ENCODE data around the gene MX2. TPM values are rescaled to one million over a fixed set of nuclear protein-coding genes. Genes with fewer than 3 reads are reported as not detected.

MX2 gene
- total and polyA plus RNA-seq, 10 of the 15 experiments (the other 5 are each of a cell fraction or from before 2014, with no cell fraction given), result 10.5 to 167 (median 46.1) TPM

DNA sequence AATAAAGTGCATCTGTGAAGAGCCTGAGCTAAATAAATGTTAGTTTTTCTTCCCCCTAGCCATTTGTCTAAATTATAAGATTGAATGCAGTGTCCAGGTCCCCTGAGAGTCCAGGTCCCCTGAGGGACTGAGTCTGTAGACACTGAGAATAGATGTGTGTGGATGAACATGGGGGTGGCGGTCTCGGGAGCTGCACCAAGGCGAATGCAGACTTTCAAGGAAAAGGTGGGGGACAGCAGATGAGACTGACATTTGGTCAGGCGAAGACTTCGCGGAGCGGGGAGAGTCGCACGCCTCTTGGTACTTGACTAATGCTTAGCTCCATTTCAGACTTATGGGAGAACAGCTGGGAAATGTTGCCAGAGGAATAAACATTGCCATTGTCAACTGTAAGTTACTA lies 17.7 kb upstream of the MX2 start:
- DNase-seq (ENCODE audit: low read depth, low spot score) (no peak), FAIRE-seq (no peak), ATAC-seq (no peak)
- H3K27me3 ChIP-seq (replicated peaks in 1 of 2; ENCODE audit: control insufficient read depth in 2 of 2, insufficient read depth in 2 of 2, low read length in 1 of 2), result no peaks in the 10 kb centered on the region; a peak in 1 of 4 replicates
- POLR2A ChIA-PET, result interaction anchor here (0.6 kb wide), 1 partner anchor 151 kb away, joined by 3 read pairs; no protein-coding TSS in a partner anchor
- H3K9ac ChIP-seq (ENCODE audit: control insufficient read depth, insufficient read depth, low read length), result no peak overlapping the region
- no peak overlapping the region for H3K27ac ChIP-seq (ENCODE audit: control insufficient read depth, insufficient read depth)
- H3K9me3 ChIP-seq (replicated peaks; ENCODE audit: control insufficient read depth, insufficient read depth, low read length), result no peaks in the 10 kb centered on the region; the same call in 2 of the 3 replicates
- no TSS peak for BruUV-seq (replicated peaks)
- 81% methylated on average over 9 of the region's 9 CpGs for WGBS (ENCODE audit: insufficient coverage, insufficient replicate concordance, low lambda C conversion rate, missing lambda C conversion rate)
- no peak overlapping the region for H3K4me3 ChIP-seq
- H2AFZ ChIP-seq (ENCODE audit: control insufficient read depth, low read depth, low read length), result no peak overlapping the region
- SMC1A ChIA-PET (ENCODE audit: uncharacterized antibody, unreplicated experiment), result no interaction called here
- RAD21 ChIA-PET (ENCODE audit: unreplicated experiment), result no interaction called here
- H4K20me1 ChIP-seq (ENCODE audit: control insufficient read depth, insufficient read depth), result no peaks in the 10 kb centered on the region
- no peaks in the 10 kb centered on the region for H3K79me2 ChIP-seq (ENCODE audit: control insufficient read depth, insufficient read depth, low read length)
- H3K4me2 ChIP-seq (ENCODE audit: control insufficient read depth, insufficient read depth), result no peak overlapping the region
- intact Hi-C loops (cut with micrococcal nuclease; ENCODE audit: unreplicated experiment) (no loop called here), in situ Hi-C loops (cut with MboI) (no loop called here)
- no peaks in the 10 kb centered on the region for H3K36me3 ChIP-seq (ENCODE audit: control insufficient read depth in 2 of 2, insufficient read depth in 2 of 2, low read length in 1 of 2)
- H3K4me1 ChIP-seq (ENCODE audit: control insufficient read depth, insufficient read depth, low read length), result no peaks in the 10 kb centered on the region
- CTCF ChIA-PET, result no interaction called here
- TF ChIP-seq, protein P1, sequence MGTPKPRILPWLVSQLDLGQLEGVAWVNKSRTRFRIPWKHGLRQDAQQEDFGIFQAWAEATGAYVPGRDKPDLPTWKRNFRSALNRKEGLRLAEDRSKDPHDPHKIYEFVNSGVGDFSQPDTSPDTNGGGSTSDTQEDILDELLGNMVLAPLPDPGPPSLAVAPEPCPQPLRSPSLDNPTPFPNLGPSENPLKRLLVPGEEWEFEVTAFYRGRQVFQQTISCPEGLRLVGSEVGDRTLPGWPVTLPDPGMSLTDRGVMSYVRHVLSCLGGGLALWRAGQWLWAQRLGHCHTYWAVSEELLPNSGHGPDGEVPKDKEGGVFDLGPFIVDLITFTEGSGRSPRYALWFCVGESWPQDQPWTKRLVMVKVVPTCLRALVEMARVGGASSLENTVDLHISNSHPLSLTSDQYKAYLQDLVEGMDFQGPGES (IDR thresholded peaks at IDR 0.05), result no peak
- TF ChIP-seq NR2F1 (conservative IDR thresholded peaks at IDR 0.05), result no peak
- no peak for TF ChIP-seq IKZF1 (conservative IDR thresholded peaks at IDR 0.05)
- TF ChIP-seq, protein P2, sequence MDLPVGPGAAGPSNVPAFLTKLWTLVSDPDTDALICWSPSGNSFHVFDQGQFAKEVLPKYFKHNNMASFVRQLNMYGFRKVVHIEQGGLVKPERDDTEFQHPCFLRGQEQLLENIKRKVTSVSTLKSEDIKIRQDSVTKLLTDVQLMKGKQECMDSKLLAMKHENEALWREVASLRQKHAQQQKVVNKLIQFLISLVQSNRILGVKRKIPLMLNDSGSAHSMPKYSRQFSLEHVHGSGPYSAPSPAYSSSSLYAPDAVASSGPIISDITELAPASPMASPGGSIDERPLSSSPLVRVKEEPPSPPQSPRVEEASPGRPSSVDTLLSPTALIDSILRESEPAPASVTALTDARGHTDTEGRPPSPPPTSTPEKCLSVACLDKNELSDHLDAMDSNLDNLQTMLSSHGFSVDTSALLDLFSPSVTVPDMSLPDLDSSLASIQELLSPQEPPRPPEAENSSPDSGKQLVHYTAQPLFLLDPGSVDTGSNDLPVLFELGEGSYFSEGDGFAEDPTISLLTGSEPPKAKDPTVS (IDR thresholded peaks at IDR 0.05; ENCODE audit: low read depth, low read length), result no peak
- no peak for TF ChIP-seq MEF2A (IDR thresholded peaks at IDR 0.05; ENCODE audit: insufficient read depth, low read depth, low read length)
- TF ChIP-seq RELA (IDR thresholded peaks at IDR 0.05; ENCODE audit: borderline replicate concordance, partially characterized antibody), result no peak
- no peak for TF ChIP-seq ZBED1 (IDR thresholded peaks at IDR 0.05; ENCODE audit: borderline replicate concordance)
- TF ChIP-seq MYB (IDR thresholded peaks at IDR 0.05; ENCODE audit: borderline replicate concordance, low read depth, low read length), result no peak
- TF ChIP-seq TCF12 (IDR thresholded peaks at IDR 0.05; ENCODE audit: low read depth, low read length), result no peak
- TF ChIP-seq CHD2 (IDR thresholded peaks at IDR 0.05; ENCODE audit: borderline replicate concordance, low read depth, low read length), result no peak
- TF ChIP-seq RB1 (IDR thresholded peaks at IDR 0.05; ENCODE audit: borderline replicate concordance), result no peak
- TF ChIP-seq SMARCA5 (IDR thresholded peaks at IDR 0.05), result no peak
- TF ChIP-seq MTA3 (IDR thresholded peaks at IDR 0.05; ENCODE audit: borderline replicate concordance, low read length), result no peak
- no peak for TF ChIP-seq KDM1A (IDR thresholded peaks at IDR 0.05; ENCODE audit: borderline replicate concordance)
- TF ChIP-seq, protein P3, sequence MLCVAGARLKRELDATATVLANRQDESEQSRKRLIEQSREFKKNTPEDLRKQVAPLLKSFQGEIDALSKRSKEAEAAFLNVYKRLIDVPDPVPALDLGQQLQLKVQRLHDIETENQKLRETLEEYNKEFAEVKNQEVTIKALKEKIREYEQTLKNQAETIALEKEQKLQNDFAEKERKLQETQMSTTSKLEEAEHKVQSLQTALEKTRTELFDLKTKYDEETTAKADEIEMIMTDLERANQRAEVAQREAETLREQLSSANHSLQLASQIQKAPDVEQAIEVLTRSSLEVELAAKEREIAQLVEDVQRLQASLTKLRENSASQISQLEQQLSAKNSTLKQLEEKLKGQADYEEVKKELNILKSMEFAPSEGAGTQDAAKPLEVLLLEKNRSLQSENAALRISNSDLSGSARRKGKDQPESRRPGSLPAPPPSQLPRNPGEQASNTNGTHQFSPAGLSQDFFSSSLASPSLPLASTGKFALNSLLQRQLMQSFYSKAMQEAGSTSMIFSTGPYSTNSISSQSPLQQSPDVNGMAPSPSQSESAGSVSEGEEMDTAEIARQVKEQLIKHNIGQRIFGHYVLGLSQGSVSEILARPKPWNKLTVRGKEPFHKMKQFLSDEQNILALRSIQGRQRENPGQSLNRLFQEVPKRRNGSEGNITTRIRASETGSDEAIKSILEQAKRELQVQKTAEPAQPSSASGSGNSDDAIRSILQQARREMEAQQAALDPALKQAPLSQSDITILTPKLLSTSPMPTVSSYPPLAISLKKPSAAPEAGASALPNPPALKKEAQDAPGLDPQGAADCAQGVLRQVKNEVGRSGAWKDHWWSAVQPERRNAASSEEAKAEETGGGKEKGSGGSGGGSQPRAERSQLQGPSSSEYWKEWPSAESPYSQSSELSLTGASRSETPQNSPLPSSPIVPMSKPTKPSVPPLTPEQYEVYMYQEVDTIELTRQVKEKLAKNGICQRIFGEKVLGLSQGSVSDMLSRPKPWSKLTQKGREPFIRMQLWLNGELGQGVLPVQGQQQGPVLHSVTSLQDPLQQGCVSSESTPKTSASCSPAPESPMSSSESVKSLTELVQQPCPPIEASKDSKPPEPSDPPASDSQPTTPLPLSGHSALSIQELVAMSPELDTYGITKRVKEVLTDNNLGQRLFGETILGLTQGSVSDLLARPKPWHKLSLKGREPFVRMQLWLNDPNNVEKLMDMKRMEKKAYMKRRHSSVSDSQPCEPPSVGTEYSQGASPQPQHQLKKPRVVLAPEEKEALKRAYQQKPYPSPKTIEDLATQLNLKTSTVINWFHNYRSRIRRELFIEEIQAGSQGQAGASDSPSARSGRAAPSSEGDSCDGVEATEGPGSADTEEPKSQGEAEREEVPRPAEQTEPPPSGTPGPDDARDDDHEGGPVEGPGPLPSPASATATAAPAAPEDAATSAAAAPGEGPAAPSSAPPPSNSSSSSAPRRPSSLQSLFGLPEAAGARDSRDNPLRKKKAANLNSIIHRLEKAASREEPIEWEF (IDR thresholded peaks at IDR 0.05; ENCODE audit: insufficient replicate concordance, low read depth, low read length), result no peak
- TF ChIP-seq, protein P4, sequence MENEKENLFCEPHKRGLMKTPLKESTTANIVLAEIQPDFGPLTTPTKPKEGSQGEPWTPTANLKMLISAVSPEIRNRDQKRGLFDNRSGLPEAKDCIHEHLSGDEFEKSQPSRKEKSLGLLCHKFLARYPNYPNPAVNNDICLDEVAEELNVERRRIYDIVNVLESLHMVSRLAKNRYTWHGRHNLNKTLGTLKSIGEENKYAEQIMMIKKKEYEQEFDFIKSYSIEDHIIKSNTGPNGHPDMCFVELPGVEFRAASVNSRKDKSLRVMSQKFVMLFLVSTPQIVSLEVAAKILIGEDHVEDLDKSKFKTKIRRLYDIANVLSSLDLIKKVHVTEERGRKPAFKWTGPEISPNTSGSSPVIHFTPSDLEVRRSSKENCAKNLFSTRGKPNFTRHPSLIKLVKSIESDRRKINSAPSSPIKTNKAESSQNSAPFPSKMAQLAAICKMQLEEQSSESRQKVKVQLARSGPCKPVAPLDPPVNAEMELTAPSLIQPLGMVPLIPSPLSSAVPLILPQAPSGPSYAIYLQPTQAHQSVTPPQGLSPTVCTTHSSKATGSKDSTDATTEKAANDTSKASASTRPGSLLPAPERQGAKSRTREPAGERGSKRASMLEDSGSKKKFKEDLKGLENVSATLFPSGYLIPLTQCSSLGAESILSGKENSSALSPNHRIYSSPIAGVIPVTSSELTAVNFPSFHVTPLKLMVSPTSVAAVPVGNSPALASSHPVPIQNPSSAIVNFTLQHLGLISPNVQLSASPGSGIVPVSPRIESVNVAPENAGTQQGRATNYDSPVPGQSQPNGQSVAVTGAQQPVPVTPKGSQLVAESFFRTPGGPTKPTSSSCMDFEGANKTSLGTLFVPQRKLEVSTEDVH (IDR thresholded peaks at IDR 0.05; ENCODE audit: low read depth, partially characterized antibody), result no peak

Measured in GM12878 (cell line).